HEK293 (cell line): ENCODE results near the gene HOXA4.

Source experiments
- BCL11A ChIP-seq: fragments of 450-650 bp; formaldehyde crosslinking; IDR thresholded peaks from 2 replicates; pipeline ENCODE4 v1.5.1; 2016; ENCODE audit warnings: low read depth, missing biosample characterization, missing genetic modification characterization
- CTCF ChIP-seq: fragments of 450-650 bp; formaldehyde crosslinking; IDR thresholded peaks from 2 replicates; pipeline ENCODE4 v1.5.1; 2016; ENCODE audit warnings: missing biosample characterization, missing genetic modification characterization
- FEZF1 ChIP-seq: fragments of 450-650 bp; formaldehyde crosslinking; IDR thresholded peaks from 2 replicates; pipeline ENCODE4 v1.5.1; 2016; ENCODE audit warnings: missing biosample characterization, missing genetic modification characterization
- KLF10 ChIP-seq: fragments of 450-650 bp; IDR thresholded peaks from 2 replicates; pipeline ENCODE4 v1.5.1; 2018; ENCODE audit warnings: missing biosample characterization, mild to moderate bottlenecking, missing genetic modification characterization
- MYNN ChIP-seq: fragments of 450-650 bp; formaldehyde crosslinking; IDR thresholded peaks from 2 replicates; pipeline ENCODE4 v1.5.1; 2016; ENCODE audit warnings: missing biosample characterization, missing genetic modification characterization, borderline replicate concordance
- MZF1 ChIP-seq: fragments of 450-650 bp; formaldehyde crosslinking; IDR thresholded peaks from 2 replicates; pipeline ENCODE4 v1.5.1; 2017; ENCODE audit warnings: missing biosample characterization, missing genetic modification characterization, borderline replicate concordance
- PATZ1 ChIP-seq: fragments of 450-650 bp; formaldehyde crosslinking; IDR thresholded peaks from 2 replicates; pipeline ENCODE4 v1.5.1; 2016; ENCODE audit warnings: missing biosample characterization, missing genetic modification characterization
- PRDM1 ChIP-seq: fragments of 450-650 bp; formaldehyde crosslinking; IDR thresholded peaks from 2 replicates; pipeline ENCODE4; 2016; ENCODE audit warnings: missing biosample characterization, missing genetic modification characterization
- PRDM4 ChIP-seq: fragments of 450-650 bp; formaldehyde crosslinking; IDR thresholded peaks from 2 replicates; pipeline ENCODE4 v1.5.1; 2017; ENCODE audit warnings: missing biosample characterization, missing genetic modification characterization
- SCRT2 ChIP-seq: fragments of 450-650 bp; formaldehyde crosslinking; IDR thresholded peaks from 2 replicates; pipeline ENCODE4 v1.5.1; 2016; ENCODE audit warnings: missing biosample characterization, missing genetic modification characterization
- ZBTB11 ChIP-seq: fragments of 450-650 bp; formaldehyde crosslinking; conservative IDR thresholded peaks from 2 replicates; pipeline ENCODE4 v1.5.1; 2016; ENCODE audit warnings: low read depth, missing biosample characterization, missing genetic modification characterization
- ZBTB20 ChIP-seq: fragments of 450-650 bp; formaldehyde crosslinking; IDR thresholded peaks from 2 replicates; pipeline ENCODE4 v1.5.1; 2016; ENCODE audit warnings: missing biosample characterization, missing genetic modification characterization
- ZBTB48 ChIP-seq: fragments of 450-650 bp; formaldehyde crosslinking; IDR thresholded peaks from 2 replicates; pipeline ENCODE4 v1.5.1; 2016; ENCODE audit warnings: missing biosample characterization, missing genetic modification characterization
- ZIC2 ChIP-seq: fragments of 450-650 bp; formaldehyde crosslinking; IDR thresholded peaks from 2 replicates; pipeline ENCODE4 v1.5.1; 2016; ENCODE audit warnings: missing biosample characterization, missing genetic modification characterization
- ZNF302 ChIP-seq: fragments of 450-650 bp; formaldehyde crosslinking; IDR thresholded peaks from 2 replicates; pipeline ENCODE4 v1.5.1; 2016; ENCODE audit warnings: missing biosample characterization, missing genetic modification characterization, low read depth
- ZNF362 ChIP-seq: fragments of 450-650 bp; formaldehyde crosslinking; IDR thresholded peaks from 2 replicates; pipeline ENCODE4 v1.5.1; 2016; ENCODE audit warnings: missing biosample characterization, missing genetic modification characterization
- ZNF366 ChIP-seq: fragments of 450-650 bp; formaldehyde crosslinking; conservative IDR thresholded peaks from 2 replicates; pipeline ENCODE4 v1.5.1; 2016; ENCODE audit warnings: missing biosample characterization, missing genetic modification characterization
- ZNF561 ChIP-seq: fragments of 450-650 bp; IDR thresholded peaks from 2 replicates; pipeline ENCODE4 v1.5.1; 2018; ENCODE audit warnings: missing biosample characterization, missing genetic modification characterization, borderline replicate concordance
- ZNF596 ChIP-seq: fragments of 450-650 bp; IDR thresholded peaks from 2 replicates; pipeline ENCODE4 v1.5.0; 2018; ENCODE audit warnings: missing biosample characterization, mild to moderate bottlenecking, missing genetic modification characterization, moderate library complexity
- ZNF654 ChIP-seq: fragments of 450-650 bp; formaldehyde crosslinking; IDR thresholded peaks from 2 replicates; pipeline ENCODE4 v1.5.1; 2016; ENCODE audit warnings: low read depth, missing biosample characterization, missing genetic modification characterization
- ZNF664 ChIP-seq: fragments of 450-650 bp; formaldehyde crosslinking; IDR thresholded peaks from 2 replicates; pipeline ENCODE4 v1.5.1; 2016; ENCODE audit warnings: missing biosample characterization, missing genetic modification characterization
- ZNF692 ChIP-seq: fragments of 450-650 bp; formaldehyde crosslinking; IDR thresholded peaks from 2 replicates; pipeline ENCODE4 v1.5.1; 2016; ENCODE audit warnings: missing biosample characterization, missing genetic modification characterization
- ZSCAN23 ChIP-seq: fragments of 450-650 bp; formaldehyde crosslinking; IDR thresholded peaks from 2 replicates; pipeline ENCODE4 v1.5.1; 2016; ENCODE audit warnings: missing biosample characterization, missing genetic modification characterization
- ZXDB ChIP-seq: fragments of 450-650 bp; formaldehyde crosslinking; IDR thresholded peaks from 2 replicates; pipeline ENCODE4 v1.5.1; 2016; ENCODE audit warnings: missing biosample characterization, missing genetic modification characterization

The HOXA4 gene

GRCh38 chr7:27179503-27180430 is 49.2 kb upstream of the HOXA4 start (continued):
- TF ChIP-seq KLF10 (peak; percentile 48; the same call in 1 of the 2 replicates), ZNF596 (tag by site-specific recombination) (peak; percentile 95), ZBTB20 (tag by site-specific recombination) (peak; percentile 57; the same call in 1 of the 2 replicates), MYNN (peak; percentile 63), PATZ1 (tag by site-specific recombination) (peak; percentile 45), MZF1 (peak; percentile 92), ZBTB48 (peak; percentile 57; the same call in 1 of the 2 replicates), FEZF1 (tag by site-specific recombination) (no peak; the same call in 1 of the 2 replicates), ZBTB11 (tag by site-specific recombination) (peak; percentile 34; the same call in 1 of the 2 replicates), SCRT2 (tag by site-specific recombination) (no peak), ZNF664 (tag by site-specific recombination) (no peak), ZNF561 (tag by site-specific recombination) (0 out of 2 replicates have a peak, but pooled peaks have one; percentile 18), ZXDB (peak; percentile 46; the same call in 1 of the 2 replicates), ZNF302 (tag by site-specific recombination) (no peak), ZNF362 (tag by site-specific recombination) (no peak), BCL11A (0 out of 2 replicates have a peak, but pooled peaks have one; percentile 14), PRDM4 (tag by site-specific recombination) (peak; percentile 54), PRDM1 (peak; percentile 31; the same call in 1 of the 2 replicates), ZSCAN23 (tag by site-specific recombination) (no peak), ZNF692 (no peak), ZNF366 (tag by site-specific recombination) (peak; percentile 83), ZNF654 (tag by site-specific recombination) (peak; percentile 48), CTCF (tag by site-specific recombination) (peak; percentile 83), ZIC2 (peak; percentile 62)
